H9 (cell line): ENCODE results near the gene SLC6A18. TPM values are rescaled to one million over a fixed set of nuclear protein-coding genes. Genes with fewer than 3 reads are reported as not detected.

Experiments
- DNase-seq: peaks from one replicate; pipeline ENCODE4 v3.0.0-alpha.2; 2017
- H2AFZ ChIP-seq: one replicate; pipeline ENCODE4 v1.6.1; 2013; ENCODE audit warnings: mild to moderate bottlenecking, low read length, control low read depth, moderate library complexity
- H2AK5ac ChIP-seq: 2 replicates; pipeline ENCODE4 v1.6.1; 2013; ENCODE audit warnings: low read length, control low read depth, mixed read lengths; ENCODE audit not compliant: insufficient read length
- H2BK120ac ChIP-seq: one replicate; pipeline ENCODE4 v1.6.1; 2013; ENCODE audit warnings: low read depth, mild to moderate bottlenecking, low read length, control low read depth, inconsistent platforms; ENCODE audit not compliant: poor library complexity, severe bottlenecking
- H2BK12ac ChIP-seq: 2 replicates; pipeline ENCODE4 v1.6.1; 2013; ENCODE audit warnings: low read length, control low read depth, mixed read lengths, low read depth; ENCODE audit not compliant: insufficient read length
- H2BK15ac ChIP-seq: 2 replicates; pipeline ENCODE4 v1.6.1; 2013; ENCODE audit warnings: low read depth, low read length, control low read depth
- H2BK20ac ChIP-seq: one replicate; pipeline ENCODE4 v1.6.1; 2013; ENCODE audit warnings: low read depth, mild to moderate bottlenecking, low read length, control low read depth, inconsistent platforms; ENCODE audit not compliant: poor library complexity, severe bottlenecking
- H2BK5ac ChIP-seq: 2 replicates; pipeline ENCODE4 v1.6.1; 2013; ENCODE audit warnings: low read length, control low read depth, mixed read lengths; ENCODE audit not compliant: insufficient read length
- H3K14ac ChIP-seq: 2 replicates; pipeline ENCODE4 v1.6.1; 2013; ENCODE audit warnings: low read length, control low read depth; ENCODE audit not compliant: insufficient read depth
- H3K18ac ChIP-seq: 2 replicates; pipeline ENCODE4 v1.6.1; 2013; ENCODE audit warnings: low read depth, mild to moderate bottlenecking, mixed read lengths, low read length, control low read depth; ENCODE audit not compliant: insufficient read length
- H3K23ac ChIP-seq: 2 replicates; pipeline ENCODE4 v1.6.1; 2013; ENCODE audit warnings: low read length, control low read depth, mixed read lengths, low read depth; ENCODE audit not compliant: insufficient read length
- H3K23me2 ChIP-seq: 2 replicates; pipeline ENCODE4 v1.6.1; 2013; ENCODE audit warnings: low read depth, mild to moderate bottlenecking, mixed read lengths, low read length, control low read depth; ENCODE audit not compliant: insufficient read length, poor library complexity, severe bottlenecking
- H3K27ac ChIP-seq: 2 replicates; pipeline ENCODE4 v1.5.1; 2013; ENCODE audit warnings: low read length, control low read depth, mixed read lengths, low read depth; ENCODE audit not compliant: insufficient read length
- H3K27me3 ChIP-seq: 2 replicates; pipeline ENCODE4 v1.6.1; 2013; ENCODE audit warnings: low read length, control low read depth, inconsistent platforms; ENCODE audit not compliant: insufficient read depth
- H3K4ac ChIP-seq: 2 replicates; pipeline ENCODE4 v1.6.1; 2013; ENCODE audit warnings: low read depth, mild to moderate bottlenecking, control low read depth, inconsistent platforms, low read length, moderate library complexity
- H3K4me1 ChIP-seq: 2 replicates; pipeline ENCODE4 v1.6.1; 2013; ENCODE audit warnings: low read length, control low read depth, inconsistent platforms; ENCODE audit not compliant: insufficient read depth
- H3K4me2 ChIP-seq: 2 replicates; pipeline ENCODE4 v1.6.1; 2013; ENCODE audit warnings: low read length, control low read depth, mixed read lengths; ENCODE audit not compliant: insufficient read length, insufficient read depth
- H3K56ac ChIP-seq: 2 replicates; pipeline ENCODE4 v1.6.1; 2013; ENCODE audit warnings: low read depth, mild to moderate bottlenecking, mixed read lengths, low read length, control low read depth; ENCODE audit not compliant: insufficient read length
- H3K79me1 ChIP-seq: 2 replicates; pipeline ENCODE4 v1.6.1; 2013; ENCODE audit warnings: low read depth, mild to moderate bottlenecking, moderate library complexity, low read length, control low read depth, inconsistent platforms; ENCODE audit not compliant: insufficient read depth, poor library complexity, severe bottlenecking
- H3K79me2 ChIP-seq: 2 replicates; pipeline ENCODE4 v1.6.1; 2013; ENCODE audit warnings: low read length, control low read depth, inconsistent platforms; ENCODE audit not compliant: insufficient read depth
- H3K9ac ChIP-seq: 2 replicates; pipeline ENCODE4 v1.6.1; 2013; ENCODE audit warnings: low read length, control low read depth, mixed read lengths; ENCODE audit not compliant: insufficient read length; ENCODE audit errors: extremely low read depth
- H3K9me3 ChIP-seq: one replicate; pipeline ENCODE4 v1.6.1; 2013; ENCODE audit warnings: low read depth, low read length, inconsistent platforms; ENCODE audit not compliant: control insufficient read depth
- H3T11ph ChIP-seq: one replicate; pipeline ENCODE4 v1.6.1; 2013; ENCODE audit warnings: mild to moderate bottlenecking, low read length, control low read depth, inconsistent platforms
- H4K20me1 ChIP-seq: one replicate; pipeline ENCODE4 v1.6.1; 2013; ENCODE audit not compliant: control insufficient read depth, insufficient read length, insufficient read depth
- H4K5ac ChIP-seq: 2 replicates; pipeline ENCODE4 v1.6.1; 2013; ENCODE audit warnings: low read depth, mild to moderate bottlenecking, mixed read lengths, low read length, control low read depth; ENCODE audit not compliant: insufficient read length
- H4K8ac ChIP-seq: replicated peaks from 2 replicates; pipeline ENCODE4 v1.6.1; 2013; ENCODE audit warnings: low read length, control low read depth, mixed read lengths, low read depth; ENCODE audit not compliant: insufficient read length
- H4K91ac ChIP-seq: 2 replicates; pipeline ENCODE4 v1.6.1; 2013; ENCODE audit warnings: low read depth, mild to moderate bottlenecking, moderate library complexity, mixed read lengths, low read length, control low read depth; ENCODE audit not compliant: insufficient read length
- H3K27ac Mint-ChIP-seq, 3 experiments: 2 replicates in 2 of 3; 3 replicates in 1 of 3; pipeline ENCODE4 v1.8.0; 2020 to 2021; ENCODE audit warnings: mixed read lengths in 3 of 3, mild to moderate bottlenecking in 1 of 3, moderate library complexity in 1 of 3
- H3K27me3 Mint-ChIP-seq: 2 replicates; pipeline ENCODE4 v1.8.0; 2021; ENCODE audit warnings: low read depth, mild to moderate bottlenecking, moderate library complexity, mixed read lengths
- H3K36me3 Mint-ChIP-seq, 3 experiments: 2 replicates in 2 of 3; 3 replicates in 1 of 3; pipeline ENCODE4 v1.8.0; 2020 to 2021; ENCODE audit warnings: low read depth in 3 of 3, mixed read lengths in 3 of 3; ENCODE audit not compliant: insufficient read depth in 1 of 3
- H3K4me1 Mint-ChIP-seq, 2 experiments: 2 replicates each; pipeline ENCODE4 v1.8.0; 2020; ENCODE audit warnings: mixed read lengths in 2 of 2
- H3K4me3 Mint-ChIP-seq, 2 experiments: 2 replicates in 1 of 2; 3 replicates in 1 of 2; pipeline ENCODE4 v1.8.0; 2020 to 2021; ENCODE audit warnings: mild to moderate bottlenecking in 2 of 2, mixed read lengths in 2 of 2, moderate library complexity in 1 of 2
- H3K9me3 Mint-ChIP-seq, 2 experiments: 2 replicates in 1 of 2; 3 replicates in 1 of 2; pipeline ENCODE4 v1.8.0; 2020; ENCODE audit warnings: mild to moderate bottlenecking in 2 of 2, mixed read lengths in 2 of 2, moderate library complexity in 1 of 2
- CTCF ChIP-seq: fragments of 200-600 bp; sonication (generic); conservative IDR thresholded peaks from 3 replicates; pipeline ENCODE4 v1.8.0; 2021; ENCODE audit warnings: antibody characterized with exemption, mild to moderate bottlenecking
- WGBS: extraction: QIAGEN DNeasy Blood & Tissue Kit; methylation state at CpG from one replicate; pipeline ENCODE4 v1.1.7; 2013; ENCODE audit warnings: missing lambda C conversion rate, low lambda C conversion rate, mixed read lengths; ENCODE audit not compliant: insufficient read length; ENCODE audit errors: extremely low coverage; 5-methylcytosine and 5-hydroxymethylcytosine counted together
- total RNA-seq: library from RNA; stranded (reverse); gene quantifications from 2 replicates; pipeline ENCODE4 v1.2.1, GENCODE V29; 2021

Gene SLC6A18
- total RNA-seq, 1 experiment from 2014 or later = not detected

GRCh38 chr5:1187234-1187949, 37.8 kb upstream of the SLC6A18 start:
- H4K5ac ChIP-seq = no peak overlapping the region
- no peaks in the 10 kb centered on the region for H3K9me3 ChIP-seq
- no peaks in the 10 kb centered on the region for H4K20me1 ChIP-seq
- H3T11ph ChIP-seq = no peak overlapping the region
- no peak overlapping the region for H3K27ac ChIP-seq
- no peaks in the 10 kb centered on the region for H3K36me3 Mint-ChIP-seq
- no peak overlapping the region for H3K27ac Mint-ChIP-seq
- H2BK5ac ChIP-seq = no peak overlapping the region
- no peak overlapping the region for H4K8ac ChIP-seq
- H3K27me3 ChIP-seq = no peaks in the 10 kb centered on the region
- no CpG with 5 or more reads among the region's 18 CpGs for WGBS
- no peak overlapping the region for H2AFZ ChIP-seq
- H3K23ac ChIP-seq = no peak overlapping the region
- no peak overlapping the region for H4K91ac ChIP-seq
- H3K4me1 ChIP-seq = no peaks in the 10 kb centered on the region
- H3K79me1 ChIP-seq = no peaks in the 10 kb centered on the region
- no peak overlapping the region for H2BK20ac ChIP-seq
- no peak overlapping the region for H3K4me3 Mint-ChIP-seq
- H3K4me2 ChIP-seq = no peak overlapping the region
- no peak overlapping the region; the same call in 1 of the 2 replicates for H3K14ac ChIP-seq
- H3K4me1 Mint-ChIP-seq = peaks cover 5 to 8% of the 10 kb centered on the region in 2 experiments; a peak in 2 of 4 replicates
- no peaks in the 10 kb centered on the region for H3K9me3 Mint-ChIP-seq
- H3K9ac ChIP-seq = no peak overlapping the region
- no peaks in the 10 kb centered on the region for H3K79me2 ChIP-seq
- peaks cover 12% of the 10 kb centered on the region for H3K27me3 Mint-ChIP-seq
- H2BK15ac ChIP-seq = no peak overlapping the region
- no peaks in the 10 kb centered on the region for H3K23me2 ChIP-seq
- no peak overlapping the region for H2AK5ac ChIP-seq
- DNase-seq = no peak
- no peak overlapping the region for H2BK120ac ChIP-seq
- TF ChIP-seq CTCF = no peak
- no peak overlapping the region for H3K4ac ChIP-seq
- no peak overlapping the region for H2BK12ac ChIP-seq
- H3K18ac ChIP-seq = no peak overlapping the region
- no peak overlapping the region for H3K56ac ChIP-seq
